B cell (primary cell): ENCODE measurements around the gene CDHR3.

ENCODE experiments used
- EZH2 ChIP-seq: IDR thresholded peaks from 2 replicates; pipeline ENCODE4 v1.6.1; 2012; ENCODE audit warnings: borderline replicate concordance, low read depth, mild to moderate bottlenecking, moderate library complexity, low read length; ENCODE audit not compliant: insufficient read depth, poor library complexity, severe bottlenecking
- TF ChIP-seq, protein P1 (sequence below): fragments of 200-600 bp; IDR thresholded peaks from one replicate; pipeline ENCODE4 v1.8.0; 2022; ENCODE audit warnings: antibody characterized with exemption, mild to moderate bottlenecking

DNA sequence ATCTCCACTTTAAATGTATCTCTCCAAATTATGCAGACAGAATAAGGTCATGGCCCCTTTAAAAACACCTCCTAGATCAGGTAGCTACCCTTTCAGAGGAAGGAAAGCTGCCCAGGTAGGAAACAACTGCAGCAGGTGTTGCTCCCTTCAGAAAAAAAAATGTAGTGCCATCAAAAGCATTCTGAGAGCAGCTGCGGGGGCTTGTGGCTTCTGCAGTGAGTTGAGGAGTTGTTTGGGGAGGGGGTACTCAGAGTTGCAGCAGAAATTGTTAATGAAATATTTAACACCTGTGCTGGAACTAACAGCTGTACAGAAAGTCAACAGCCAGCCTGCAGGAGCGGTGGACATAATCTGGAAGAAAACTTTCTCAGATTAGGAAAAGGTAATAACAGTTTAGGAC, 24.0 kb downstream of the CDHR3 start:
- no peak for TF ChIP-seq EZH2
- TF ChIP-seq, protein P1, sequence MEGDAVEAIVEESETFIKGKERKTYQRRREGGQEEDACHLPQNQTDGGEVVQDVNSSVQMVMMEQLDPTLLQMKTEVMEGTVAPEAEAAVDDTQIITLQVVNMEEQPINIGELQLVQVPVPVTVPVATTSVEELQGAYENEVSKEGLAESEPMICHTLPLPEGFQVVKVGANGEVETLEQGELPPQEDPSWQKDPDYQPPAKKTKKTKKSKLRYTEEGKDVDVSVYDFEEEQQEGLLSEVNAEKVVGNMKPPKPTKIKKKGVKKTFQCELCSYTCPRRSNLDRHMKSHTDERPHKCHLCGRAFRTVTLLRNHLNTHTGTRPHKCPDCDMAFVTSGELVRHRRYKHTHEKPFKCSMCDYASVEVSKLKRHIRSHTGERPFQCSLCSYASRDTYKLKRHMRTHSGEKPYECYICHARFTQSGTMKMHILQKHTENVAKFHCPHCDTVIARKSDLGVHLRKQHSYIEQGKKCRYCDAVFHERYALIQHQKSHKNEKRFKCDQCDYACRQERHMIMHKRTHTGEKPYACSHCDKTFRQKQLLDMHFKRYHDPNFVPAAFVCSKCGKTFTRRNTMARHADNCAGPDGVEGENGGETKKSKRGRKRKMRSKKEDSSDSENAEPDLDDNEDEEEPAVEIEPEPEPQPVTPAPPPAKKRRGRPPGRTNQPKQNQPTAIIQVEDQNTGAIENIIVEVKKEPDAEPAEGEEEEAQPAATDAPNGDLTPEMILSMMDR, result no peak
